ENCODE measurements around the gene PTPN22.

The PTPN22 gene

DNA sequence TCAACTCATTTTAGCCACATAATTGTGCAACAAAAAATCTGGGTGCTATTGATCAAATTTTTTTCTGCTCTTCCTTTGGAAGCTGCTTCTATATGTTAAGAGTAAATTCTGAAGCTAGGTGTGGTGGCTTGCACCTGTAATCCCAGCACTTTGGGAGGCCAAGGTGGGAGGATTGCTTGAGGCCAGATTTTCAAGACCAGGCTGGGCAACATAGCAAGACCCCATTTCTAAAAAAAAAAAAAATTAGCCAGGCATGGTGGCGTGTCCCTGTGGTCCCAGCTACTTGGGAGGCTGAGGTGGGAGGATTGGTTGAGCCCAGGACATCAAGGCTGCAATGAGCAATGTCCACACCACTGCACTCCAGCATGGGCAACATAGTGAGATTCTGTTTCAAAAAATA, 35.0 kb downstream of the PTPN22 start:
- Histone ChIP-seq H3K4me3 (ENCODE audit: low read length) (no peak overlapping the region), H3K4me1 (ENCODE audit: control insufficient read depth, insufficient read depth, low read length) (peaks cover 3% of the 10 kb centered on the region), H3K9ac (ENCODE audit: low read depth, low read length) (no peak overlapping the region), H3K9me3 (replicated peaks; ENCODE audit: low read length) (no peaks in the 10 kb centered on the region), H3K4me2 (ENCODE audit: low read length) (no peak overlapping the region), H3K27me3 (ENCODE audit: control insufficient read depth, insufficient read depth, low read length) (no peaks in the 10 kb centered on the region), H3K36me3 (ENCODE audit: insufficient read depth, low read length) (no peaks in the 10 kb centered on the region)

DNA sequence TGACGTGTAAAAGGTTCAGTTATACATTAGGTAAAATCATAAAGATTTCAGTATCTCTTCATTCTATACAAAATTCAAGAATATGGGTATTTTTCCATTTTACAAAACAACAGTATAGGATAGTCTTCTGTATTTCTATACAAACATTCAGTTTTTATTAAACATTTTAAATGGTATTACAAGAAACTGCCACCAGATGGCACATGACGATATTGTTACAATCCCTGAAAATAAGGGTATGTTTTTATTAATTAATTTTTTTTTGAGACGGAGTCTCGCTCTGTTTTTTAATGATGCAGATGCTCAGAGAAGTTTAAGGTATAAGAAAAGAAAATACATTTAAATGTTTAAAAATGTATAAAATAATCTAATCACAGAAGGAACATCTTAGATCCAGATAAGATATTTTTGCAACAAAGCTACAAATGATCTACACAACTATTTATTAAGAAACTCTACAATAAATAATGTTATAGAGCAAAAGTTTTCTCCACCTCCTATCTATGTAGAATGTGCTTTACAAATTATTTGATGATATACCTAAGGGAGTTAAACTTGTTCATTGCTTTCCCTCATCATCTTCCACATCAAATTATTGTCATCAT, 35.7 kb downstream of the PTPN22 start:
- Histone ChIP-seq H3K9me3 (replicated peaks; ENCODE audit: low read length) (no peaks in the 10 kb centered on the region), H3K4me3 (ENCODE audit: low read length) (no peak overlapping the region), H3K27me3 (ENCODE audit: control insufficient read depth, insufficient read depth, low read length) (no peaks in the 10 kb centered on the region), H3K9ac (ENCODE audit: low read depth, low read length) (no peak overlapping the region), H3K4me1 (ENCODE audit: control insufficient read depth, insufficient read depth, low read length) (peaks cover 10% of the 10 kb centered on the region), H3K4me2 (ENCODE audit: low read length) (no peak overlapping the region), H3K36me3 (ENCODE audit: insufficient read depth, low read length) (no peaks in the 10 kb centered on the region)

- Histone ChIP-seq H3K9me3 (replicated peaks; ENCODE audit: low read length) (no peaks in the 10 kb centered on the region), H3K4me1 (ENCODE audit: control insufficient read depth, insufficient read depth, low read length) (peaks cover 11% of the 10 kb centered on the region), H3K36me3 (ENCODE audit: insufficient read depth, low read length) (no peaks in the 10 kb centered on the region), H3K9ac (ENCODE audit: low read depth, low read length) (no peak overlapping the region), H3K4me3 (ENCODE audit: low read length) (no peak overlapping the region), H3K4me2 (ENCODE audit: low read length) (no peak overlapping the region), H3K27me3 (ENCODE audit: control insufficient read depth, insufficient read depth, low read length) (no peaks in the 10 kb centered on the region)
Measured at GRCh38 chr1:113834716-113835115, 36.8 kb downstream of the PTPN22 start.

DNA sequence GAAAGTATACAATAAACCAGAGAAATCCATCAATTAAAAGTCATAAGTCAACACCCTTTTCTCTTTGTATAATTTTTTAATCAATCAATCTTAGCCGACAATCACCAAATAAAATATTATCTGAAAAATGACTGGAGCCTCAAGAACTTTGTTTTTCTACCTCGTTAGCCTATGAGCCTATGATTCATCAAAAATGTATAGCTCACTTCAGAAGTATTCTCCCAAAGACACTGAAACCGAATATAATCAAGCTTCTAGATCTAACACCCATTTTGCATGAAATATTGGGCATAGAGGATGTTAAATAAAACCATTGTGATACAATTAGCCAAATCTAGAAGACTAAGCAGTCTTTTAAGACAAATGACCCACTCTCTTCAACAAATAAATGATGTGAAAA, 41.5 kb downstream of the PTPN22 start:
- Histone ChIP-seq H3K4me3 (ENCODE audit: low read length) (no peak overlapping the region), H3K36me3 (ENCODE audit: insufficient read depth, low read length) (no peaks in the 10 kb centered on the region), H3K9me3 (replicated peaks; ENCODE audit: low read length) (no peaks in the 10 kb centered on the region), H3K4me2 (ENCODE audit: low read length) (peak overlapping the region; percentile 9), H3K4me1 (ENCODE audit: control insufficient read depth, insufficient read depth, low read length) (peaks cover 11% of the 10 kb centered on the region), H3K9ac (ENCODE audit: low read depth, low read length) (no peak overlapping the region), H3K27me3 (ENCODE audit: control insufficient read depth, insufficient read depth, low read length) (no peaks in the 10 kb centered on the region)

DNA sequence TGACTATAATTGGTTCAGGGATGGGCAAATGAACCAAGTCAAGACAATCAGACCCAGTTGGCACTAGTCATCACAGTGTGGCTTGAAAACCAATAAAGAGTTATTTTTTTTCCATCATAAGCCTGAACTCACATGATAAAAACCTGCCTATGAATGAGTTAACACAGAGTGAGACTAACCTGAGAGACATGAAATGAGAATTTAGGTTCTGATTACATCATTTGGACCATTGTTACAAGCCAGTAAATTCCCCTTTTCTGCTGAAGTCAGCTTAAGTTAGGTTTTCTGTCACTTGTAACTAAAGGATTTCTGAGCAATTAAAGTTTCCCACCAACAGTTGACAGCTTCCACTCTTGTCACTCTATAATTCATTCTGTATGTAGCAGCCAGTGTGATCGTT, 49.6 kb downstream of the PTPN22 start:
- Histone ChIP-seq H3K9me3 (replicated peaks; ENCODE audit: low read length) (no peaks in the 10 kb centered on the region), H3K27me3 (ENCODE audit: control insufficient read depth, insufficient read depth, low read length) (no peaks in the 10 kb centered on the region), H3K9ac (ENCODE audit: low read depth, low read length) (no peak overlapping the region), H3K36me3 (ENCODE audit: insufficient read depth, low read length) (no peaks in the 10 kb centered on the region), H3K4me1 (ENCODE audit: control insufficient read depth, insufficient read depth, low read length) (no peaks in the 10 kb centered on the region), H3K4me2 (ENCODE audit: low read length) (no peak overlapping the region), H3K4me3 (ENCODE audit: low read length) (no peak overlapping the region)

DNA sequence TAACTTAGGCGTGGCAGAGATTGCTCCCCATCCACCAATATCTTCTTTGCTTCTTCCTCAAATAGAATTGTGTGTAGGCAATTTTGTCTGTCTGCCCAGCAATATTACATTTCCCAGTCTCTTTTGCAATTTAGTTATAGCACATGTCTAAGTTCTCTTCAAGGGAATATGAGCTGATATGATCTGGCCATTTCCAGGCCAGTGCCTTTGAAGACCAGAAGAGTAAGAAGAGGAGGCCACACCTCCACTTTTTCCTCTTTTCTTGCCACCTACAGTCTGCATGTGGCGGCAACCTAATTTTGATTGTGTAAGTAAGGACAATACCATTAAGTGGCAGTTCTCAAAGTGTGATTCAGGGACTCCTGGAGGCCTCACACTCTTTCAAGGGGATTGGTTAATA, 52.9 kb downstream of the PTPN22 start:
- H3K36me3 ChIP-seq (ENCODE audit: insufficient read depth, low read length): no peaks in the 10 kb centered on the region
- H3K9ac ChIP-seq (ENCODE audit: low read depth, low read length): no peak overlapping the region
- H3K4me1 ChIP-seq (ENCODE audit: control insufficient read depth, insufficient read depth, low read length): no peaks in the 10 kb centered on the region
- H3K9me3 ChIP-seq (replicated peaks; ENCODE audit: low read length): no peaks in the 10 kb centered on the region
- H3K4me3 ChIP-seq (ENCODE audit: low read length): no peak overlapping the region
- H3K4me2 ChIP-seq (ENCODE audit: low read length): no peak overlapping the region
- no peaks in the 10 kb centered on the region for H3K27me3 ChIP-seq (ENCODE audit: control insufficient read depth, insufficient read depth, low read length)

- Histone ChIP-seq H3K9ac (ENCODE audit: low read depth, low read length) (peak overlapping the region; percentile 85), H3K4me2 (ENCODE audit: low read length) (peak overlapping the region; percentile 85), H3K9me3 (replicated peaks; ENCODE audit: low read length) (no peaks in the 10 kb centered on the region), H3K4me1 (ENCODE audit: control insufficient read depth, insufficient read depth, low read length) (peaks cover 23% of the 10 kb centered on the region), H3K36me3 (ENCODE audit: insufficient read depth, low read length) (no peaks in the 10 kb centered on the region), H3K4me3 (ENCODE audit: low read length) (no peak overlapping the region), H3K27me3 (ENCODE audit: control insufficient read depth, insufficient read depth, low read length) (no peaks in the 10 kb centered on the region)
Measured at GRCh38 chr1:113813218-113813617, 58.3 kb downstream of the PTPN22 start.

DNA sequence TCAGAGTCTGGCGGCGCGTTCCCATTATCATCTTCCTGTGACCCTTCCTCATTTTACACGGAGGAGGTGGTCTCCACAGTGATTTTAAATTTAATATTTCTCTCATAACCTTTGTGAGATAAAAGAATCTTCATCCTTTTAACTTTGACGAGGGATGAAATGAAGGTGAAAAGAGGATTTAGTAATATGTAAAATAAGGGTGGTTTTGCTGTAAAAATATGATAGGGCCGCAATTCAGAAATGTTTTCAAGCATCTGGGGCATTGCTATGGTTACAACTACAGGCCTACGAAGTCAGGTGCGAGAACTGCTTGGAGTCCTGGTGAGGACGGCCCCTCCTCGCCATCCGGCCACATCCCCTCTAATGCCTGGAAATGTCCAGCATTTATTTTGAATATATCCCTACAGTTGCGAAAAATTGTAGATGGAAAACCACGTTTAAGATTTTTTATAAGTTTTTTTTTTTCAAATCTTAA, 58.8 kb downstream of the PTPN22 start:
- H3K4me2 ChIP-seq (ENCODE audit: low read length): peak overlapping the region; percentile 85
- H3K36me3 ChIP-seq (ENCODE audit: insufficient read depth, low read length): no peaks in the 10 kb centered on the region
- peak overlapping the region; percentile 67 for H3K4me3 ChIP-seq (ENCODE audit: low read length)
- no peaks in the 10 kb centered on the region for H3K9me3 ChIP-seq (replicated peaks; ENCODE audit: low read length)
- H3K27me3 ChIP-seq (ENCODE audit: control insufficient read depth, insufficient read depth, low read length): no peaks in the 10 kb centered on the region
- H3K9ac ChIP-seq (ENCODE audit: low read depth, low read length): peak overlapping the region; percentile 85
- H3K4me1 ChIP-seq (ENCODE audit: control insufficient read depth, insufficient read depth, low read length): peaks cover 23% of the 10 kb centered on the region

- H3K27me3 ChIP-seq (ENCODE audit: control insufficient read depth, insufficient read depth, low read length): no peaks in the 10 kb centered on the region
- H3K4me3 ChIP-seq (ENCODE audit: low read length): peak within 1 kb of the TSS; percentile 100
- H3K9ac ChIP-seq (ENCODE audit: low read depth, low read length): peak within 1 kb of the TSS; percentile 95
Measured at GRCh38 chr1:113811888-113812660, 59.4 kb downstream of the PTPN22 start, which contains the start of gene RSBN1. RSBN1 (minus strand) TSS chr1:113812476; CDS start chr1:113812412, 64 bp downstream.

DNA sequence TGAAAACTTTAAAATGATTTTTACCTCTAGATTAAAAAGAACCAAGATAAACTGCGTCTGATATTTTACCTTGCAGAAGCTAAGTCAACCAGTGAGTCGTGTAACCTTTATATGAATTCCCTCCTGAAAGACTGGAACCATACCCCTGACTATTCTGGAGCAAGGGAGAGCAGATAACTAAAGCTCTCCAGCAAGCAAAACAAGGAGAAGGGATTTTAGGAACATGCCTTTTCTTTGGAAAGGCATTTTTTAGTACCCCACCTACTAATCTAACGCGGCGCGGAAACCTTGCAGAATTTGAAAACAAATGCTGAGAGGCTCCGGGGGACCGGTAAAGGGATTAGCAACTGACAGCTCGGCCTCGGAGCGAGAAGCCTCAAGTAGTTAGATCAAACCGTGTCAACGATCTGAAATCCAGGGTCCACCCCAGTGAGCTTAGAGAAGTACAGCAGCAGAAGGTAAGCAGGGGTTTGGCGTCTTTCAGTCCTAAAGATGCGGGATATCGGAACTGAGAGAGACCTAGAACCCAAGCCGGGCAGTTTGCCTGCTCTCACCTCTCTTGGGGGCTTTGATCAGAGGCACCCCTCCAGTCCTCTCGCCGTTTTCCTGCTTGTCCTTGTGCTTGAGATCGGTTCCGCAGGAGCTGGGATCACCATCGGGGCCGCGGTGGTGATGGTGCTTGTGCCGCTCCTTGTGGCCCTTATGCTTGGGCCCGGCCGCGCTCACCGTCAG, 60.2 kb downstream of the PTPN22 start:
- Histone ChIP-seq H3K9me3 (replicated peaks; ENCODE audit: low read length) (no peaks in the 10 kb centered on the region), H3K4me3 (ENCODE audit: low read length) (peak overlapping the region; percentile 100)

More at GRCh38 chr1:113811888-113812660, 59.4 kb downstream of the PTPN22 start, which contains the start of gene RSBN1:
- Histone ChIP-seq H3K36me3 (ENCODE audit: insufficient read depth, low read length) (no peaks in the 10 kb centered on the region), H3K4me1 (ENCODE audit: control insufficient read depth, insufficient read depth, low read length) (peaks cover 23% of the 10 kb centered on the region), H3K9me3 (replicated peaks; ENCODE audit: low read length) (no peaks in the 10 kb centered on the region), H3K4me2 (ENCODE audit: low read length) (peak within 1 kb of the TSS; percentile 94)

More for the DNA sequence above, 60.2 kb downstream of the PTPN22 start:
- no peaks in the 10 kb centered on the region for H3K36me3 ChIP-seq (ENCODE audit: insufficient read depth, low read length)
- peaks cover 23% of the 10 kb centered on the region for H3K4me1 ChIP-seq (ENCODE audit: control insufficient read depth, insufficient read depth, low read length)
- peak overlapping the region; percentile 95 for H3K9ac ChIP-seq (ENCODE audit: low read depth, low read length)
- no peaks in the 10 kb centered on the region for H3K27me3 ChIP-seq (ENCODE audit: control insufficient read depth, insufficient read depth, low read length)
- peak overlapping the region; percentile 94 for H3K4me2 ChIP-seq (ENCODE audit: low read length)

Data from skeletal muscle satellite cell (primary cell).